Esophagus squamous epithelium (tissue), 5 donors: ENCODE measurements around the gene KCNH6. TPM values are rescaled to one million over a fixed set of nuclear protein-coding genes. Genes with fewer than 3 reads are reported as not detected.

Experiments
- DNase-seq: peaks from one replicate; lab custom pipeline; 2025; lab: John Stamatoyannopoulos, UW
- H3K27ac ChIP-seq, 4 donors: fragments of 200-600 bp; sonication (generic); one replicate each; pipeline ENCODE4 v1.5.1; 2016 to 2019; ENCODE audit warnings: mild to moderate bottlenecking in 1 of 4
- H3K27me3 ChIP-seq, 4 donors: fragments of 200-600 bp; sonication (generic); 1 replicate in 3 of 4; 2 replicates in 1 of 4; pipeline versions ENCODE4 v1.5.1 to v1.6.0; 2017 to 2021; ENCODE audit warnings: antibody characterized with exemption in 1 of 4
- H3K36me3 ChIP-seq, 3 donors: fragments of 200-600 bp; sonication (generic); one replicate each; pipeline ENCODE4 v1.5.1; 2016 to 2019
- H3K4me1 ChIP-seq, 3 donors: fragments of 200-600 bp; sonication (generic); one replicate each; pipeline ENCODE4 v1.5.1; 2017 to 2019
- H3K4me3 ChIP-seq, 4 donors: fragments of 200-600 bp; sonication (generic); 1 replicate in 3 of 4; 2 replicates in 1 of 4; pipeline ENCODE4 v1.5.1; 2016 to 2019; ENCODE audit warnings: mild to moderate bottlenecking in 2 of 4, moderate library complexity in 1 of 4
- H3K9me3 ChIP-seq, 3 donors: fragments of 200-600 bp; sonication (generic); one replicate each; pipeline ENCODE4 v1.5.1; 2016 to 2019
- POLR2A ChIP-seq, 4 donors: fragments of 450-650 bp; IDR thresholded peaks; one replicate each; pipeline ENCODE4 v1.6.1; 2017; ENCODE audit warnings: antibody characterized with exemption in 4 of 4, mild to moderate bottlenecking in 4 of 4, moderate library complexity in 3 of 4
- WGBS, 2 donors: methylation state at CpG; one replicate each; pipeline ENCODE4 v1.1.5; 2018; 5-methylcytosine and 5-hydroxymethylcytosine counted together
- intact Hi-C: fragments of 100-400 bp; cut with DNase I; formaldehyde crosslinking; loops from one replicate; pipeline ENCODE4 v1.15.0; 2022
- total RNA-seq, 4 donors: library from RNA; depleted of rRNA; stranded (reverse); fragments of >200 nt; gene quantifications; one replicate each; pipeline ENCODE4 v1.1.0, GENCODE V29; 2016
- TF ChIP-seq, protein P1 (sequence below), 6 experiments: fragments of 450-650 bp in 4 of 6; fragments of 200-600 bp in 2 of 6; sonication (generic) in 2 of 6; IDR thresholded peaks; one replicate each; pipeline ENCODE4 v1.5.1; 2016 to 2019; ENCODE audit warnings: antibody characterized with exemption in 6 of 6, mild to moderate bottlenecking in 4 of 6, moderate library complexity in 4 of 6
- donor health status: DM: yes; HTN: yes; CAD: no.

Gene KCNH6
- total RNA-seq, 4 donors from 2014 or later, result not detected

DNA sequence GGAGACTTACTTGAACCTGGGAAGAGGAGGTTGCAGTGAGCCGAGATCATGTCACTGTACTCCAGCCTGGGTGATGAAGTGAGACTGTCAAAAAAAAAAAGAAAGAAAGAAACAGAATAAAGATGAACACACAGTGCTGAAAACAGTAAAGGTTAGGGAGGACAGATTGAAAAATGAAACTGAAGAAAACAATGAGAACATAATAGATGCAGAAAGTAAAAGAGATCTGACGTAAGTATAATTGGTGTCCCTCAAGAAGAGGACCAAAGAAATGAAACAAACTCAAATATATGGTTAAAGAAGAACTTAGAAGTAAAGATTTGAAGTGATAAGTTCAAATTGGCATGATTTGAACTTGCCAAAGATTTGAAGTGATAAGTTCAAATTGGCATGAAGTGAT, 34.3 kb downstream of the KCNH6 start:
- Histone ChIP-seq H3K27ac (no peak overlapping the region), H3K4me3 (no peak overlapping the region), H3K27me3 (no peaks in the 10 kb centered on the region), H3K36me3 (no peaks in the 10 kb centered on the region), H3K9me3 (no peaks in the 10 kb centered on the region), H3K4me1 (peaks cover 8 to 41% (median 14%) of the 10 kb centered on the region in 3 donors)
- 98 to 100% methylated on average over 2 of the region's 2 CpGs for WGBS, 2 donors
- intact Hi-C loops, result no loop called here
- TF ChIP-seq POLR2A (IDR thresholded peaks at IDR 0.05), result no peak
- TF ChIP-seq, protein P1, sequence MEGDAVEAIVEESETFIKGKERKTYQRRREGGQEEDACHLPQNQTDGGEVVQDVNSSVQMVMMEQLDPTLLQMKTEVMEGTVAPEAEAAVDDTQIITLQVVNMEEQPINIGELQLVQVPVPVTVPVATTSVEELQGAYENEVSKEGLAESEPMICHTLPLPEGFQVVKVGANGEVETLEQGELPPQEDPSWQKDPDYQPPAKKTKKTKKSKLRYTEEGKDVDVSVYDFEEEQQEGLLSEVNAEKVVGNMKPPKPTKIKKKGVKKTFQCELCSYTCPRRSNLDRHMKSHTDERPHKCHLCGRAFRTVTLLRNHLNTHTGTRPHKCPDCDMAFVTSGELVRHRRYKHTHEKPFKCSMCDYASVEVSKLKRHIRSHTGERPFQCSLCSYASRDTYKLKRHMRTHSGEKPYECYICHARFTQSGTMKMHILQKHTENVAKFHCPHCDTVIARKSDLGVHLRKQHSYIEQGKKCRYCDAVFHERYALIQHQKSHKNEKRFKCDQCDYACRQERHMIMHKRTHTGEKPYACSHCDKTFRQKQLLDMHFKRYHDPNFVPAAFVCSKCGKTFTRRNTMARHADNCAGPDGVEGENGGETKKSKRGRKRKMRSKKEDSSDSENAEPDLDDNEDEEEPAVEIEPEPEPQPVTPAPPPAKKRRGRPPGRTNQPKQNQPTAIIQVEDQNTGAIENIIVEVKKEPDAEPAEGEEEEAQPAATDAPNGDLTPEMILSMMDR (IDR thresholded peaks at IDR 0.05), result no peak
- no peak for DNase-seq

DNA sequence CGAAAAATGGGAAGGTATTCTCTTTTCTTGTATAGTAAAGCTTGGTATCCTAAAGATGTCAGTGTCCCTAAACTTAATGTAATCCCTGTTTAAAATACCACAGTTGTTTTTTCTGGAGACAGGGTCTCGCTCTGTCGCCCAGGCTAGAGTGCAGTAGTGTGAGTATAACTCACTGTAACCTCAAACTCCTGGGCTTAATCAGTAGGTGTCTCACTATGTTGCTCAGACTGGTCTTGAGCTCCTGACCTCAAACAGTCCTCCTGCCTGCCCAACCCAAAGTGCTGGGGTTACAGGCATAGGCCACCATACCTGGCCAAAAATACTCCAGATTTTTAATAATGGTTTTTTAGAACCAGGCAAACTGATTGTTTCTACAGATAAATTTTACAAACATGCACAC, 35.3 kb downstream of the KCNH6 start:
- no peaks in the 10 kb centered on the region for H3K36me3 ChIP-seq
- intact Hi-C loops, result no loop called here
- H3K4me3 ChIP-seq, result no peak overlapping the region
- H3K27ac ChIP-seq, result no peak overlapping the region
- DNase-seq, result no peak
- 79 to 96% methylated on average over 3 of the region's 3 CpGs for WGBS, 2 donors
- H3K27me3 ChIP-seq, result no peaks in the 10 kb centered on the region
- H3K4me1 ChIP-seq, result peaks cover 3 to 31% (median 4%) of the 10 kb centered on the region in 3 donors
- H3K9me3 ChIP-seq, result no peaks in the 10 kb centered on the region
- no peak for TF ChIP-seq POLR2A (IDR thresholded peaks at IDR 0.05)
- TF ChIP-seq, protein P1 (IDR thresholded peaks at IDR 0.05), result no peak

DNA sequence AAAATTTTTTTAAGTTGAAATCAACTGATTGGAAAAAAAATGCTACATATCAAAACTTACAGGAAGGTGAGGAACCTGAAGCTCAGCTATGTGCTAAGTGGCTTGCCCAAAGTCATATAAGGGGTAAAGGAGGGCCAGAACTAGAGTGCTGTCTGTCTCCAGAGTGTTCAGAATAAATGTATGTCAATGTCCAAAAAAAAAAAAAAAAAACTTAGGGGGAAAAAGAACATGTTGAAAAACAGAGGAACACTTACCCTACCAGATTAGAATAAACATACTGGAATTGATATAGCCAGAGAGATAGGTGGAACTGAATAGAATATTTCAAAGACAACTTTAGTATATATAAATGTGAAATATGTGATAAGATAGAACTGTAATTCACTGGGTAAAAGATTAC, 38.7 kb downstream of the KCNH6 start:
- Histone ChIP-seq H3K27me3 (no peaks in the 10 kb centered on the region), H3K4me1 (peaks cover 0 to 4% (median 0%) of the 10 kb centered on the region in 3 donors), H3K36me3 (no peaks in the 10 kb centered on the region), H3K27ac (no peak overlapping the region), H3K4me3 (no peak overlapping the region), H3K9me3 (no peaks in the 10 kb centered on the region)
- intact Hi-C loops, result no loop called here
- DNase-seq, result no peak
- TF ChIP-seq, protein P1 (IDR thresholded peaks at IDR 0.05), result no peak
- TF ChIP-seq POLR2A (IDR thresholded peaks at IDR 0.05), result no peak

DNA sequence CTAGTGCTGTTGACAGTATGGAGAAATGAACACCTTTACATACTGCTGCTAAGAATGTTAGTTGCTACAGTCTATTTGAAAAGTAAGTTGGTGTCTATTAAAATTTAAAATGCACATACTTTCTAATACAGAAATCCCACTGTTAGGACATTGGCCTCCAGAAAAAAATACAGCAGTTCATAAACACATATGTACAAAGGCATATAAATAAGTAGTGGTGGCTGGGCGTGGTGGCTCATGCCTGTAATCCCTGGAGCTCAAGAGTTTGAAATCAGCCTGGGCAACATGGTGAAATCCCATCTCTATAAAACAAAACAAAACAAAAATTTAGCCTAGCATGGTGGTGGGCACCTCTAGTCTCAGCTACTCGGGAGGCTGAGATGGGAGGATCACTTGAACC, 40.2 kb downstream of the KCNH6 start:
- no peak overlapping the region for H3K27ac ChIP-seq
- intact Hi-C loops, result no loop called here
- no peaks in the 10 kb centered on the region for H3K27me3 ChIP-seq
- H3K4me3 ChIP-seq, result no peak overlapping the region
- H3K9me3 ChIP-seq, result no peaks in the 10 kb centered on the region
- H3K36me3 ChIP-seq, result peaks cover 0 to 3% (median 0%) of the 10 kb centered on the region in 3 donors
- DNase-seq, result no peak
- 100% methylated on average over 2 of the region's 2 CpGs for WGBS, 2 donors
- peaks cover 0 to 4% (median 0%) of the 10 kb centered on the region in 3 donors for H3K4me1 ChIP-seq
- TF ChIP-seq, protein P1 (IDR thresholded peaks at IDR 0.05), result no peak
- no peak for TF ChIP-seq POLR2A (IDR thresholded peaks at IDR 0.05)

DNA sequence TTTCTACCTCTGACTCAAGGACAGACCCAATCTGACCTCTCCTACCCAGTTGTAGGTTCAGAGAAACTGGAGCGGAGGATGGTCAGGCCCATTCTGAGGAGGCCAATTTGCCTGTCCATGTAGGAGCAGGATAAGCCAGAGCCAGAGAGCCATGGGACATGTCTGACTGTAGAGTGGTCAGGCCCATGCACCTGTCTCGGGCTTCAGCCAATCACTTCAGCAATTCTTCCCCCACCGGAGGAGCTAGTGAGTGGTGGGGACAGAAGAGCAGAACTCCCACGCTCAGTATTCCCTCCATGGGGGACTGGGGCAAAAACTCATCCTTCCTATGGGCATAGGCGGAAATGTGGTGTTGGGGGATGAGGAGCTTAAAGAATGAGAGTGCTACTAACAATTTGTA, 41.4 kb downstream of the KCNH6 start:
- WGBS, 2 donors, result 97% methylated on average over 4 to 5 of the region's 5 CpGs

More for the DNA sequence above, 41.4 kb downstream of the KCNH6 start:
- no peak for TF ChIP-seq POLR2A (IDR thresholded peaks at IDR 0.05)
- TF ChIP-seq, protein P1 (IDR thresholded peaks at IDR 0.05), result no peak
- Histone ChIP-seq H3K36me3 (peaks cover 0 to 3% (median 0%) of the 10 kb centered on the region in 3 donors), H3K9me3 (no peaks in the 10 kb centered on the region), H3K27me3 (no peaks in the 10 kb centered on the region), H3K4me3 (no peak overlapping the region), H3K27ac (no peak overlapping the region), H3K4me1 (peaks cover 0 to 2% (median 0%) of the 10 kb centered on the region in 3 donors)
- intact Hi-C loops, result no loop called here
- no peak for DNase-seq
